GM06990 (cell line): Measurements from ENCODE around the gene CNTRL.

ENCODE experiments used
- DNase-seq: peaks from one replicate; pipeline ENCODE4 v3.0.0-alpha.2; 2011; ENCODE audit not compliant: insufficient read length; ENCODE audit errors: extremely low read depth
- H3K27me3 ChIP-seq: replicated peaks from 2 replicates; pipeline ENCODE4 v1.6.0; 2011; ENCODE audit warnings: low read length; ENCODE audit not compliant: control insufficient read depth, insufficient read depth
- H3K36me3 ChIP-seq: 2 replicates; pipeline ENCODE4 v1.5.1; 2011; ENCODE audit warnings: low read length; ENCODE audit not compliant: control insufficient read depth, insufficient read depth
- H3K4me3 ChIP-seq: replicated peaks from 2 replicates; pipeline ENCODE4 v1.5.1; 2011; ENCODE audit warnings: low read depth, mild to moderate bottlenecking, control low read depth, low read length
- TF ChIP-seq, protein P1 (sequence below): IDR thresholded peaks from 2 replicates; pipeline ENCODE4 v1.5.1; 2011; ENCODE audit warnings: low read length, control low read depth, mild to moderate bottlenecking, inconsistent platforms; ENCODE audit not compliant: insufficient read depth, poor library complexity, severe bottlenecking

CNTRL gene

GRCh38 chr9:121105531-121105930 lies 30.8 kb downstream of the CNTRL start:
- Histone ChIP-seq H3K36me3 (no peaks in the 10 kb centered on the region; the same call in 1 of the 2 replicates), H3K4me3 (no peak overlapping the region), H3K27me3 (no peaks in the 10 kb centered on the region)
- TF ChIP-seq, protein P1, sequence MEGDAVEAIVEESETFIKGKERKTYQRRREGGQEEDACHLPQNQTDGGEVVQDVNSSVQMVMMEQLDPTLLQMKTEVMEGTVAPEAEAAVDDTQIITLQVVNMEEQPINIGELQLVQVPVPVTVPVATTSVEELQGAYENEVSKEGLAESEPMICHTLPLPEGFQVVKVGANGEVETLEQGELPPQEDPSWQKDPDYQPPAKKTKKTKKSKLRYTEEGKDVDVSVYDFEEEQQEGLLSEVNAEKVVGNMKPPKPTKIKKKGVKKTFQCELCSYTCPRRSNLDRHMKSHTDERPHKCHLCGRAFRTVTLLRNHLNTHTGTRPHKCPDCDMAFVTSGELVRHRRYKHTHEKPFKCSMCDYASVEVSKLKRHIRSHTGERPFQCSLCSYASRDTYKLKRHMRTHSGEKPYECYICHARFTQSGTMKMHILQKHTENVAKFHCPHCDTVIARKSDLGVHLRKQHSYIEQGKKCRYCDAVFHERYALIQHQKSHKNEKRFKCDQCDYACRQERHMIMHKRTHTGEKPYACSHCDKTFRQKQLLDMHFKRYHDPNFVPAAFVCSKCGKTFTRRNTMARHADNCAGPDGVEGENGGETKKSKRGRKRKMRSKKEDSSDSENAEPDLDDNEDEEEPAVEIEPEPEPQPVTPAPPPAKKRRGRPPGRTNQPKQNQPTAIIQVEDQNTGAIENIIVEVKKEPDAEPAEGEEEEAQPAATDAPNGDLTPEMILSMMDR: no peak
- no peak for DNase-seq

DNA sequence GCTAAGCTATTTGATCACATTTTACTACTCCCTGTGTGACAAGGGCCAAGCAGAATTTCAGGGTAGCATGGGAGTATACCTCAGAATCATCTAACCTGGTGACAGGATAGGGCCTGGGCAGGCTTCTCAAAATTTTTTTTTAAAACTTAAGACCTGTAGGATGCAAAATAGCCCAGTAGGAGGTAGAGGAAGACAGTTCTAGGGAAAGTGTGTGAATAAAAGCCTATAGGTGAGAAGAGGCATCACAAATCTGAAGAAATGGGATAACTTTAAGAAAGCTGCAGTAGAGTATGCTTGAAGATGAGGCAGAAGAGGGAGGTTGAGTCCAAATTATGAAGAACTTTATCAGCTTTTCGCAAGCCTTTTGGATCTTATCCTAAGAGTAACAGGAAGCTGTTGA lies 32.3 kb downstream of the CNTRL start:
- Histone ChIP-seq H3K36me3 (no peaks in the 10 kb centered on the region; the same call in none of the 2 replicates), H3K4me3 (no peak overlapping the region), H3K27me3 (no peaks in the 10 kb centered on the region)
- no peak for DNase-seq
- TF ChIP-seq, protein P1: peak; percentile 21

DNA sequence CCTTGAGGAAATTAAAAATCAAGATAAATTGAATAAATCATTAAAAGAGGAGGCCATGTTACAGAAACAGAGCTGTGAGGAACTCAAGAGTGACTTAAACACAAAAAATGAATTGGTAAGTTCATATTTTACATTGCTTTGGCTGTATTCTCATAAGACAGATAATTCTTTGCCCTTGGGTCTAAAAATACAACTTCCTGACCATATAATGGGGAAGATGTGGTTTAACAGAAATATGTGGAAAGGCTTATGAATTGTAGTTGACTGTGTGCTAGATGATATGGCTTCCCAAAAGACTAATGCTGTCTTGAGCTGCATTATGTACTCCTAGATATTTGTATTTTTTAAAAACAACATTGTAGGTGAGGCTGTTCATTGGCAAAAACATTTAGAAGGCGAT lies 33.1 kb downstream of the CNTRL start:
- TF ChIP-seq, protein P1: no peak
- no peaks in the 10 kb centered on the region for H3K27me3 ChIP-seq
- no peak for DNase-seq
- no peaks in the 10 kb centered on the region; the same call in none of the 2 replicates for H3K36me3 ChIP-seq
- H3K4me3 ChIP-seq: no peak overlapping the region

DNA sequence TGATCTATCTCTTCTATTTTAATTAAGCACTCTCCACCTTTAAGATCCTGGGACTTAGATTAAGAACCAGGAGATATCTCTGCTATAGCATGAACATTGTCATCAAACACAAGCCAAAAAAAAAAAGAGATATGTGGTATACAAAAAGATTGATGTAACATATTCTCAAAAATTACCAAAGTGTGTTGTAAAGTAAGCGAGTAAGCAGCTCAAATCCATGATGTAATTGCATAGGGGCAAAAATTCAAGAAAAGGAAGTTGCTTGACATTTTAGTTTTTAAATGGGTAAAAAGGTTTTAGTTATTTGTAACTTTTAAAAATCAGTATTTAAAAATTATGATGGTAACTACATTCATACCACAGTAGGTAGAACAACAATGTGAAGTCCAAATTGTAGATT lies 40.7 kb downstream of the CNTRL start:
- DNase-seq: no peak
- TF ChIP-seq, protein P1: no peak
- Histone ChIP-seq H3K36me3 (no peaks in the 10 kb centered on the region; the same call in none of the 2 replicates), H3K4me3 (no peak overlapping the region), H3K27me3 (no peaks in the 10 kb centered on the region)

DNA sequence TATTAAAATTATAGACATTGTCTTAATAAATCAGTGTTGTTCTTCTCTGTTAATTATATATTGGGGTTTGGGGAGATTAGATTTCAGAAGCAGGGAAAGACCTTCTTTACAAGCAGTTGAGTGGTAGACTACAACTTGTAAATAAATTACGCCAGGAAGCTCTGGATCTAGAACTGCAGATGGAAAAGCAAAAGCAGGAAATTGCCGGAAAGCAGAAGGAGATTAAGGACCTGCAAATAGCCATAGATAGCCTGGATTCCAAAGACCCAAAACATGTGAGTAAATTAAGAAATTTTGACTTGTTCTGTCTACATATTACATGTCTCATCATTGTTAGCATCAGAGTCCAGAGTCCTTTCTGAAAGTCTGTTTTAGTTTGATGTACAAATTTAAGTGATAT lies 43.5 kb downstream of the CNTRL start:
- no peak overlapping the region for H3K4me3 ChIP-seq
- no peak for DNase-seq
- H3K27me3 ChIP-seq: no peaks in the 10 kb centered on the region
- no peaks in the 10 kb centered on the region; the same call in 1 of the 2 replicates for H3K36me3 ChIP-seq
- TF ChIP-seq, protein P1: no peak

DNA sequence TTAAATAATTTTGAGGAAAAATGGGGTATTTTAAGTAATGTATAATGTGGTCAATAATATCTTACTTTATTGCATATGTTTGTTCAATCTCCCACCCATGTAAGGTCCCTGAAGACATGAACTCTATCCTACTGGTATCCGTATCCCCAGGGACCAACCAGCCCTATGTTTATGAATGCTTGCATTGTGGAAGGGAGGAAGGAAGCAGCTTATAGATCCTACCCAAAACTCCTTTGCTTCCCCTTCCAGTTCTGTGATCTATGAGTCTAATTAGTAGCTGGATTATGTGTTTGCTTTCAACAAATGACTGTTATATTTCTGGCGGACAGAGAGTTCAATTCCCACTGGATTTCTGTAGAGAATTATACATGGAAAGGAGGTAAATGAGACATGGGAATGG lies 45.6 kb downstream of the CNTRL start:
- DNase-seq: no peak
- Histone ChIP-seq H3K27me3 (no peaks in the 10 kb centered on the region), H3K36me3 (peaks cover 2% of the 10 kb centered on the region), H3K4me3 (no peak overlapping the region)
- TF ChIP-seq, protein P1: no peak
